H9 (cell line): ENCODE measurements around the gene CMYA5. TPM values are rescaled to one million over a fixed set of nuclear protein-coding genes. Genes with fewer than 3 reads are reported as not detected.

Source experiments
- DNase-seq: peaks from one replicate; pipeline ENCODE4 v3.0.0-alpha.2; 2017
- H2AFZ ChIP-seq: one replicate; pipeline ENCODE4 v1.6.1; 2013; ENCODE audit warnings: mild to moderate bottlenecking, low read length, control low read depth, moderate library complexity
- H2AK5ac ChIP-seq: 2 replicates; pipeline ENCODE4 v1.6.1; 2013; ENCODE audit warnings: low read length, control low read depth, mixed read lengths; ENCODE audit not compliant: insufficient read length
- H2BK120ac ChIP-seq: one replicate; pipeline ENCODE4 v1.6.1; 2013; ENCODE audit warnings: low read depth, mild to moderate bottlenecking, low read length, control low read depth, inconsistent platforms; ENCODE audit not compliant: poor library complexity, severe bottlenecking
- H2BK12ac ChIP-seq: 2 replicates; pipeline ENCODE4 v1.6.1; 2013; ENCODE audit warnings: low read length, control low read depth, mixed read lengths, low read depth; ENCODE audit not compliant: insufficient read length
- H2BK15ac ChIP-seq: 2 replicates; pipeline ENCODE4 v1.6.1; 2013; ENCODE audit warnings: low read depth, low read length, control low read depth
- H2BK20ac ChIP-seq: one replicate; pipeline ENCODE4 v1.6.1; 2013; ENCODE audit warnings: low read depth, mild to moderate bottlenecking, low read length, control low read depth, inconsistent platforms; ENCODE audit not compliant: poor library complexity, severe bottlenecking
- H2BK5ac ChIP-seq: 2 replicates; pipeline ENCODE4 v1.6.1; 2013; ENCODE audit warnings: low read length, control low read depth, mixed read lengths; ENCODE audit not compliant: insufficient read length
- H3K14ac ChIP-seq: 2 replicates; pipeline ENCODE4 v1.6.1; 2013; ENCODE audit warnings: low read length, control low read depth; ENCODE audit not compliant: insufficient read depth
- H3K18ac ChIP-seq: 2 replicates; pipeline ENCODE4 v1.6.1; 2013; ENCODE audit warnings: low read depth, mild to moderate bottlenecking, mixed read lengths, low read length, control low read depth; ENCODE audit not compliant: insufficient read length
- H3K23ac ChIP-seq: 2 replicates; pipeline ENCODE4 v1.6.1; 2013; ENCODE audit warnings: low read length, control low read depth, mixed read lengths, low read depth; ENCODE audit not compliant: insufficient read length
- H3K23me2 ChIP-seq: 2 replicates; pipeline ENCODE4 v1.6.1; 2013; ENCODE audit warnings: low read depth, mild to moderate bottlenecking, mixed read lengths, low read length, control low read depth; ENCODE audit not compliant: insufficient read length, poor library complexity, severe bottlenecking
- H3K27ac ChIP-seq: 2 replicates; pipeline ENCODE4 v1.5.1; 2013; ENCODE audit warnings: low read length, control low read depth, mixed read lengths, low read depth; ENCODE audit not compliant: insufficient read length
- H3K27me3 ChIP-seq: 2 replicates; pipeline ENCODE4 v1.6.1; 2013; ENCODE audit warnings: low read length, control low read depth, inconsistent platforms; ENCODE audit not compliant: insufficient read depth
- H3K4ac ChIP-seq: 2 replicates; pipeline ENCODE4 v1.6.1; 2013; ENCODE audit warnings: low read depth, mild to moderate bottlenecking, control low read depth, inconsistent platforms, low read length, moderate library complexity
- H3K4me1 ChIP-seq: 2 replicates; pipeline ENCODE4 v1.6.1; 2013; ENCODE audit warnings: low read length, control low read depth, inconsistent platforms; ENCODE audit not compliant: insufficient read depth
- H3K4me2 ChIP-seq: 2 replicates; pipeline ENCODE4 v1.6.1; 2013; ENCODE audit warnings: low read length, control low read depth, mixed read lengths; ENCODE audit not compliant: insufficient read length, insufficient read depth
- H3K56ac ChIP-seq: 2 replicates; pipeline ENCODE4 v1.6.1; 2013; ENCODE audit warnings: low read depth, mild to moderate bottlenecking, mixed read lengths, low read length, control low read depth; ENCODE audit not compliant: insufficient read length
- H3K79me1 ChIP-seq: 2 replicates; pipeline ENCODE4 v1.6.1; 2013; ENCODE audit warnings: low read depth, mild to moderate bottlenecking, moderate library complexity, low read length, control low read depth, inconsistent platforms; ENCODE audit not compliant: insufficient read depth, poor library complexity, severe bottlenecking
- H3K79me2 ChIP-seq: 2 replicates; pipeline ENCODE4 v1.6.1; 2013; ENCODE audit warnings: low read length, control low read depth, inconsistent platforms; ENCODE audit not compliant: insufficient read depth
- H3K9ac ChIP-seq: 2 replicates; pipeline ENCODE4 v1.6.1; 2013; ENCODE audit warnings: low read length, control low read depth, mixed read lengths; ENCODE audit not compliant: insufficient read length; ENCODE audit errors: extremely low read depth
- H3K9me3 ChIP-seq: one replicate; pipeline ENCODE4 v1.6.1; 2013; ENCODE audit warnings: low read depth, low read length, inconsistent platforms; ENCODE audit not compliant: control insufficient read depth
- H3T11ph ChIP-seq: one replicate; pipeline ENCODE4 v1.6.1; 2013; ENCODE audit warnings: mild to moderate bottlenecking, low read length, control low read depth, inconsistent platforms
- H4K20me1 ChIP-seq: one replicate; pipeline ENCODE4 v1.6.1; 2013; ENCODE audit not compliant: control insufficient read depth, insufficient read length, insufficient read depth
- H4K5ac ChIP-seq: 2 replicates; pipeline ENCODE4 v1.6.1; 2013; ENCODE audit warnings: low read depth, mild to moderate bottlenecking, mixed read lengths, low read length, control low read depth; ENCODE audit not compliant: insufficient read length
- H4K8ac ChIP-seq: replicated peaks from 2 replicates; pipeline ENCODE4 v1.6.1; 2013; ENCODE audit warnings: low read length, control low read depth, mixed read lengths, low read depth; ENCODE audit not compliant: insufficient read length
- H4K91ac ChIP-seq: 2 replicates; pipeline ENCODE4 v1.6.1; 2013; ENCODE audit warnings: low read depth, mild to moderate bottlenecking, moderate library complexity, mixed read lengths, low read length, control low read depth; ENCODE audit not compliant: insufficient read length
- H3K27ac Mint-ChIP-seq, 3 experiments: 2 replicates in 2 of 3; 3 replicates in 1 of 3; pipeline ENCODE4 v1.8.0; 2020 to 2021; ENCODE audit warnings: mixed read lengths in 3 of 3, mild to moderate bottlenecking in 1 of 3, moderate library complexity in 1 of 3
- H3K27me3 Mint-ChIP-seq: 2 replicates; pipeline ENCODE4 v1.8.0; 2021; ENCODE audit warnings: low read depth, mild to moderate bottlenecking, moderate library complexity, mixed read lengths
- H3K36me3 Mint-ChIP-seq, 3 experiments: 2 replicates in 2 of 3; 3 replicates in 1 of 3; pipeline ENCODE4 v1.8.0; 2020 to 2021; ENCODE audit warnings: low read depth in 3 of 3, mixed read lengths in 3 of 3; ENCODE audit not compliant: insufficient read depth in 1 of 3
- H3K4me1 Mint-ChIP-seq, 2 experiments: 2 replicates each; pipeline ENCODE4 v1.8.0; 2020; ENCODE audit warnings: mixed read lengths in 2 of 2
- H3K4me3 Mint-ChIP-seq, 2 experiments: 2 replicates in 1 of 2; 3 replicates in 1 of 2; pipeline ENCODE4 v1.8.0; 2020 to 2021; ENCODE audit warnings: mild to moderate bottlenecking in 2 of 2, mixed read lengths in 2 of 2, moderate library complexity in 1 of 2
- H3K9me3 Mint-ChIP-seq, 2 experiments: 2 replicates in 1 of 2; 3 replicates in 1 of 2; pipeline ENCODE4 v1.8.0; 2020; ENCODE audit warnings: mild to moderate bottlenecking in 2 of 2, mixed read lengths in 2 of 2, moderate library complexity in 1 of 2
- CTCF ChIP-seq: fragments of 200-600 bp; sonication (generic); conservative IDR thresholded peaks from 3 replicates; pipeline ENCODE4 v1.8.0; 2021; ENCODE audit warnings: antibody characterized with exemption, mild to moderate bottlenecking
- WGBS: extraction: QIAGEN DNeasy Blood & Tissue Kit; methylation state at CpG from one replicate; pipeline ENCODE4 v1.1.7; 2013; ENCODE audit warnings: missing lambda C conversion rate, low lambda C conversion rate, mixed read lengths; ENCODE audit not compliant: insufficient read length; ENCODE audit errors: extremely low coverage; 5-methylcytosine and 5-hydroxymethylcytosine counted together
- total RNA-seq: library from RNA; stranded (reverse); gene quantifications from 2 replicates; pipeline ENCODE4 v1.2.1, GENCODE V29; 2021

Gene CMYA5
- total RNA-seq, 1 experiment from 2014 or later: 1.8 TPM

GRCh38 chr5:79794347-79794746 is 104.7 kb downstream of the CMYA5 start:
- Histone ChIP-seq H3K18ac (no peak overlapping the region), H2BK20ac (no peak overlapping the region), H3K23me2 (no peaks in the 10 kb centered on the region), H3T11ph (no peak overlapping the region), H3K27ac (no peak overlapping the region), H2AK5ac (no peak overlapping the region), H3K27me3 (no peaks in the 10 kb centered on the region), H3K56ac (no peak overlapping the region), H4K91ac (no peak overlapping the region), H3K4me1 (no peaks in the 10 kb centered on the region), H4K20me1 (no peaks in the 10 kb centered on the region), H2BK120ac (no peak overlapping the region), H2BK12ac (no peak overlapping the region), H3K79me2 (no peaks in the 10 kb centered on the region), H2BK15ac (no peak overlapping the region), H3K4me2 (no peak overlapping the region), H3K9me3 (no peaks in the 10 kb centered on the region), H3K79me1 (no peaks in the 10 kb centered on the region), H2BK5ac (no peak overlapping the region), H4K8ac (no peak overlapping the region), H2AFZ (no peak overlapping the region), H4K5ac (no peak overlapping the region), H3K4ac (no peak overlapping the region), H3K9ac (no peak overlapping the region), H3K23ac (no peak overlapping the region), H3K14ac (no peak overlapping the region)
- no peak for TF ChIP-seq CTCF
- H3K4me1 Mint-ChIP-seq: no peaks in the 10 kb centered on the region
- H3K27ac Mint-ChIP-seq: no peak overlapping the region
- H3K4me3 Mint-ChIP-seq: no peak overlapping the region
- H3K27me3 Mint-ChIP-seq: no peaks in the 10 kb centered on the region
- DNase-seq: no peak
- peaks cover 0 to 5% (median 0%) of the 10 kb centered on the region in 3 experiments; a peak in 1 of 7 replicates for H3K36me3 Mint-ChIP-seq
- no CpG with 5 or more reads among the region's 3 CpGs for WGBS
- no peaks in the 10 kb centered on the region for H3K9me3 Mint-ChIP-seq
